H1 (cell line): ENCODE measurements around the gene KBTBD3. TPM values are rescaled to one million over a fixed set of nuclear protein-coding genes. Genes with fewer than 3 reads are reported as not detected.

Experiments
- CTCF ChIA-PET: fragments of 300-600 bp; sonication (Branson Sonifier 250); formaldehyde crosslinking; loops from one replicate; lab custom pipeline; 2021; ENCODE audit not compliant: partially characterized antibody; lab: Charles Lee
- POLR2A ChIA-PET: fragments of 300-600 bp; sonication (Branson Sonifier 250); formaldehyde crosslinking; loops from one replicate; lab custom pipeline; 2021; ENCODE audit warnings: inconsistent platforms; ENCODE audit not compliant: partially characterized antibody; lab: Charles Lee
- DNase-seq, 2 experiments: peaks; one replicate each; pipeline versions ENCODE4 v3.0.0 to v3.0.0-alpha.2; 2010 to 2022; ENCODE audit warnings: low spot score in 2 of 2, low read depth in 1 of 2, mixed read lengths in 1 of 2
- FAIRE-seq: peaks from 2 replicates; lab custom pipeline; 2011; peaks lifted over from hg19 to GRCh38; lab: Jason Lieb, UNC
- H2AFZ ChIP-seq: 2 replicates; pipeline ENCODE4 v1.8.1; 2012; ENCODE audit warnings: low read length, inconsistent platforms
- H2AK5ac ChIP-seq: 2 replicates; pipeline ENCODE4 v1.6.1; 2013; ENCODE audit warnings: low read depth, low read length
- H2BK120ac ChIP-seq: replicated peaks from 2 replicates; pipeline ENCODE3; 2013; ENCODE audit warnings: low read depth, low read length, inconsistent platforms
- H2BK12ac ChIP-seq: 2 replicates; pipeline ENCODE4 v1.6.1; 2013; ENCODE audit warnings: low read depth, low read length
- H2BK15ac ChIP-seq: 2 replicates; pipeline ENCODE4 v1.6.1; 2013; ENCODE audit warnings: low read length
- H2BK20ac ChIP-seq: 2 replicates; pipeline ENCODE4 v1.6.1; 2013; ENCODE audit warnings: low read length
- H2BK5ac ChIP-seq: 2 replicates; pipeline ENCODE4 v1.6.1; 2013; ENCODE audit warnings: low read depth, low read length
- H3K14ac ChIP-seq: 2 replicates; pipeline ENCODE4 v1.6.1; 2013; ENCODE audit warnings: inconsistent platforms; ENCODE audit not compliant: insufficient read length
- H3K18ac ChIP-seq: 2 replicates; pipeline ENCODE4 v1.6.1; 2013; ENCODE audit warnings: low read length; ENCODE audit errors: extremely low read depth
- H3K23ac ChIP-seq: 2 replicates; pipeline ENCODE4 v1.6.1; 2013; ENCODE audit warnings: inconsistent platforms; ENCODE audit not compliant: insufficient read length
- H3K23me2 ChIP-seq: 2 replicates; pipeline ENCODE4 v1.6.1; 2013; ENCODE audit warnings: low read depth, low read length
- H3K27ac ChIP-seq: 2 replicates; pipeline ENCODE4 v1.6.1; 2011; ENCODE audit warnings: low read depth, low read length, inconsistent platforms
- H3K27me3 ChIP-seq, 4 experiments: replicated peaks in 1 of 4; 1 replicate in 1 of 4; 2 replicates in 3 of 4; pipeline versions ENCODE4 v1.6.1 to v1.8.1; 2011 to 2013; ENCODE audit warnings: low read length in 3 of 4, mild to moderate bottlenecking in 3 of 4, inconsistent platforms in 2 of 4, mixed read lengths in 2 of 4, moderate library complexity in 1 of 4; ENCODE audit not compliant: control insufficient read depth in 3 of 4, insufficient read depth in 3 of 4; ENCODE audit errors: extremely low read depth in 1 of 4
- H3K36me3 ChIP-seq, 4 experiments: 2 replicates each; pipeline versions ENCODE4 v1.6.1 to v1.8.1; 2011 to 2013; ENCODE audit warnings: mild to moderate bottlenecking in 4 of 4, low read length in 3 of 4, moderate library complexity in 2 of 4, control low read depth in 1 of 4, inconsistent platforms in 1 of 4; ENCODE audit not compliant: insufficient read depth in 4 of 4, control insufficient read depth in 2 of 4
- H3K4ac ChIP-seq: replicated peaks from 2 replicates; pipeline ENCODE3; 2013; ENCODE audit warnings: low read length, low read depth, mixed read lengths, inconsistent platforms; ENCODE audit not compliant: insufficient read length
- H3K4me1 ChIP-seq, 4 experiments: replicated peaks in 1 of 4; 1 replicate in 1 of 4; 2 replicates in 3 of 4; pipeline versions ENCODE4 v1.6.1 to v1.8.1; 2011 to 2013; ENCODE audit warnings: low read length in 3 of 4, inconsistent platforms in 2 of 4, mixed read lengths in 1 of 4; ENCODE audit not compliant: insufficient read depth in 4 of 4, control insufficient read depth in 3 of 4
- H3K4me2 ChIP-seq, 2 experiments: 2 replicates each; pipeline versions ENCODE4 v1.6.1 to v1.8.1; 2011 to 2013; ENCODE audit warnings: low read depth in 2 of 2, low read length in 2 of 2, control low read depth in 1 of 2, inconsistent platforms in 1 of 2, mild to moderate bottlenecking in 1 of 2; ENCODE audit not compliant: insufficient read depth in 1 of 2
- H3K4me3 ChIP-seq, 4 experiments: fragments of 200-600, 300-600 bp in 1 of 4; sonication (generic), shearing (Covaris generic), sonication (Bioruptor Twin) in 1 of 4; 2 replicates each; pipeline versions ENCODE4 v1.5.1 to v1.8.1; 2011 to 2016; ENCODE audit warnings: low read length in 4 of 4, low read depth in 3 of 4, control low read depth in 2 of 4, inconsistent platforms in 2 of 4, mild to moderate bottlenecking in 2 of 4, mixed read lengths in 1 of 4, moderate library complexity in 1 of 4; ENCODE audit not compliant: insufficient read depth in 2 of 4; ENCODE audit errors: extremely low read depth in 1 of 4
- H3K56ac ChIP-seq: replicated peaks from 2 replicates; pipeline ENCODE3; 2013; ENCODE audit warnings: low read depth, mild to moderate bottlenecking, mixed read lengths, low read length, inconsistent platforms; ENCODE audit not compliant: insufficient read length
- H3K79me1 ChIP-seq: 2 replicates; pipeline ENCODE4 v1.6.1; 2013; ENCODE audit warnings: low read depth, low read length, control low read depth
- H3K79me2 ChIP-seq, 2 experiments: 2 replicates each; pipeline versions ENCODE4 v1.6.1 to v1.8.1; 2012 to 2013; ENCODE audit warnings: low read length in 2 of 2, mild to moderate bottlenecking in 2 of 2, inconsistent platforms in 1 of 2; ENCODE audit not compliant: insufficient read depth in 2 of 2, control insufficient read depth in 1 of 2
- H3K9ac ChIP-seq, 4 experiments: replicated peaks in 1 of 4; 1 replicate in 1 of 4; 2 replicates in 3 of 4; pipeline versions ENCODE4 v1.6.1 to v1.8.1; 2011 to 2013; ENCODE audit warnings: low read depth in 3 of 4, low read length in 3 of 4, control low read depth in 2 of 4, mild to moderate bottlenecking in 2 of 4, moderate library complexity in 2 of 4, inconsistent platforms in 1 of 4; ENCODE audit errors: extremely low read depth in 1 of 4
- H3K9me3 ChIP-seq, 2 experiments: 2 replicates each; pipeline versions ENCODE4 v1.6.1 to v1.8.1; 2012 to 2013; ENCODE audit warnings: mild to moderate bottlenecking in 2 of 2, moderate library complexity in 2 of 2, control low read depth in 1 of 2, inconsistent platforms in 1 of 2, low read depth in 1 of 2, low read length in 1 of 2, mixed read lengths in 1 of 2; ENCODE audit not compliant: insufficient read depth in 2 of 2
- H4K20me1 ChIP-seq, 2 experiments: replicated peaks in 1 of 2; 2 replicates each; pipeline versions ENCODE3 to v1.8.1; 2011 to 2013; ENCODE audit warnings: inconsistent platforms in 2 of 2, low read length in 2 of 2, mild to moderate bottlenecking in 1 of 2; ENCODE audit not compliant: insufficient read depth in 2 of 2, control insufficient read depth in 1 of 2
- H4K5ac ChIP-seq: 2 replicates; pipeline ENCODE4 v1.6.1; 2013; ENCODE audit warnings: low read length, low read depth, mixed read lengths, inconsistent platforms; ENCODE audit not compliant: insufficient read length
- H4K8ac ChIP-seq: 2 replicates; pipeline ENCODE4 v1.8.0; 2013; ENCODE audit warnings: mild to moderate bottlenecking, moderate library complexity, low read length, inconsistent platforms; ENCODE audit not compliant: insufficient read depth; ENCODE audit errors: extremely low read depth
- H4K91ac ChIP-seq: replicated peaks from 2 replicates; pipeline ENCODE3; 2013; ENCODE audit warnings: low read length, mixed read lengths, inconsistent platforms; ENCODE audit not compliant: insufficient read length
- CBX8 ChIP-seq: fragments of 300-800, 300-1000 bp; sonication (generic); IDR thresholded peaks from 2 replicates; pipeline ENCODE4 v1.7.1; 2016; ENCODE audit warnings: low read depth, low read length, borderline replicate concordance
- CREB1 ChIP-seq: IDR thresholded peaks from 2 replicates; pipeline ENCODE4 v1.6.1; 2012; ENCODE audit warnings: inconsistent platforms
- KDM4A ChIP-seq: IDR thresholded peaks from one replicate; pipeline ENCODE4 v1.7.1; 2012; ENCODE audit warnings: low read depth, mild to moderate bottlenecking, moderate library complexity, low read length, inconsistent platforms; ENCODE audit not compliant: severe bottlenecking
- NRF1 ChIP-seq: IDR thresholded peaks from 2 replicates; pipeline ENCODE4 v1.6.1; 2011; ENCODE audit warnings: mild to moderate bottlenecking, low read depth, low read length, improper control_type of control experiment
- SIN3A ChIP-seq, 2 experiments: IDR thresholded peaks in 1 of 2; conservative IDR thresholded peaks in 1 of 2; 2 replicates each; pipeline ENCODE4 v1.6.1; 2011 to 2012; ENCODE audit warnings: low read length in 2 of 2, improper control_type of control experiment in 1 of 2, low read depth in 1 of 2, mild to moderate bottlenecking in 1 of 2
- USF2 ChIP-seq: IDR thresholded peaks from 2 replicates; pipeline ENCODE4 v1.6.1; 2011; ENCODE audit warnings: low read length, improper control_type of control experiment
- YY1 ChIP-seq: IDR thresholded peaks from 2 replicates; pipeline ENCODE4 v1.6.1; 2011; ENCODE audit warnings: low read depth, mild to moderate bottlenecking, low read length
- WGBS, 2 experiments: shearing (Covaris generic) in 1 of 2; methylation state at CpG; one replicate each; pipeline versions ENCODE4 v1.1.6 to v1.1.7; 2013 to 2015; ENCODE audit warnings: low lambda C conversion rate in 2 of 2, mixed read lengths in 2 of 2, inconsistent platforms in 1 of 2, low coverage in 1 of 2, missing lambda C conversion rate in 1 of 2; ENCODE audit not compliant: insufficient replicate concordance in 2 of 2, insufficient coverage in 1 of 2, insufficient read length in 1 of 2; ENCODE audit errors: extremely low coverage in 1 of 2, missing lambda C conversion rate in 1 of 2; 5-methylcytosine and 5-hydroxymethylcytosine counted together
- polyA plus RNA-seq, 7 experiments: library from polyadenylated mRNA; depleted of rRNA in 3 of 7; stranded (reverse) in 5 of 7; unstranded in 2 of 7; fragments of >200 nt in 5 of 7; fragments of 200-250 nt in 2 of 7; gene quantifications; 1 replicate in 5 of 7; 2 replicates in 1 of 7; 4 replicates in 1 of 7; pipeline versions ENCODE4 v1.2.1 to v1.2.3, GENCODE V29; 2011 to 2013; ENCODE audit warnings: missing spikeins in 2 of 7, mixed read lengths in 2 of 7
- total RNA-seq: library from RNA; stranded (reverse); fragmentation: NEBNext Ultra II Directional; extraction: Animal tissue kit (Norgen Biotek cat#: 25700); gene quantifications from 2 replicates; pipeline ENCODE4 v1.2.1, GENCODE V29; 2021
- TF ChIP-seq, protein P1 (sequence below), 3 experiments: IDR thresholded peaks; 1 replicate in 2 of 3; 2 replicates in 1 of 3; pipeline versions ENCODE4 v1.5.1 to v1.6.1; 2011; ENCODE audit warnings: low read length in 3 of 3, mild to moderate bottlenecking in 3 of 3, inconsistent platforms in 2 of 3, low read depth in 1 of 3, moderate library complexity in 1 of 3; ENCODE audit not compliant: insufficient read depth in 1 of 3; ENCODE audit errors: control extremely low read depth in 1 of 3

Gene KBTBD3
- total and polyA plus RNA-seq, 2 of the 8 experiments (the other 6 are each of a cell fraction or from before 2014, with no cell fraction given): 1.2 to 6.1 TPM

DNA sequence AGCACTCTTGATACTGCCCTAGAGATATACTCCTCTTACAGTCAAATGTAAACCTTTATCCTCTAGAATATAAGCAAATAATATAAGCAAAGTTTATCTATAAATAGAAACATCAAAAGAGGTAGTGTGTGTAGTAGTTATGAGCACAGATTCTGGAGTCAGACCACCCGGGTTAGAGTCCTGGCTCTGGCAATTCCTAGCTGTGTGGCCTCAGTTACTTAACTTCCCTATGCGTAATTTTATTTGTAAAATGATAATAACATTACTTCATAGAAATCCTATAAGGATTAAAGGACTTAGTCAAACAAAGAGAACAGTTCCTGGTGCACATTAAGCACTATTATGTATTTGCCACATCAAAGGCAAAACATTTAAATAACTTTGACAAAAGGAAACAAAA lies 62.1 kb downstream of the KBTBD3 start:
- Histone ChIP-seq H2AFZ (no peak overlapping the region), H2BK120ac (no peak overlapping the region), H3K23ac (no peak overlapping the region), H3K56ac (no peak overlapping the region), H3K4me2 (no peak overlapping the region), H3K23me2 (no peaks in the 10 kb centered on the region; the same call in 1 of the 2 replicates), H2AK5ac (no peak overlapping the region), H4K91ac (no peak overlapping the region), H3K27ac (no peak overlapping the region), H3K9ac (no peak overlapping the region), H4K20me1 (peaks cover 3 to 4% of the 10 kb centered on the region in 2 experiments), H3K79me2 (peaks cover 3 to 87% of the 10 kb centered on the region in 2 experiments; a peak in 3 of 4 replicates), H3K4me1 (peaks cover 0 to 4% (median 2%) of the 10 kb centered on the region in 4 experiments; a peak in 3 of 7 replicates), H2BK15ac (no peak overlapping the region), H3K79me1 (peaks cover 7% of the 10 kb centered on the region; the same call in 1 of the 2 replicates), H2BK5ac (no peak overlapping the region), H4K8ac (no peak overlapping the region), H3K4me3 (no peak overlapping the region), H3K4ac (no peak overlapping the region), H2BK20ac (no peak overlapping the region), H3K18ac (no peak overlapping the region), H2BK12ac (no peak overlapping the region), H3K14ac (no peak overlapping the region), H3K9me3 (no peaks in the 10 kb centered on the region), H3K27me3 (no peaks in the 10 kb centered on the region), H4K5ac (no peak overlapping the region), H3K36me3 (peaks cover 0 to 14% (median 3%) of the 10 kb centered on the region in 4 experiments; a peak in 4 of 8 replicates)
- POLR2A ChIA-PET: interaction anchor here (0.6 to 1.0 kb wide), 2 partner anchors 11 to 23 kb away, joined by 3 read pairs; no protein-coding TSS in a partner anchor
- 94% methylated on average over 2 of the region's 2 CpGs; no CpG with 5 or more reads in 1 of the 2 experiments for WGBS, 2 experiments
- no peak for DNase-seq
- CTCF ChIA-PET: interaction anchor here (0.9 to 1.0 kb wide), 2 partner anchors 9 to 62 kb away, joined by 3 to 7 read pairs; partner anchors contain the start of genes AASDHPPT and KBTBD3
- no peak for FAIRE-seq
- TF ChIP-seq YY1 (no peak), CBX8 (no peak), SIN3A (conservative IDR thresholded peaks at IDR 0.05 in 1 of 2, IDR thresholded peaks at IDR 0.05 in 1 of 2; ENCODE audit: low read depth in 1 of 2, low read length in 2 of 2) (no peak), USF2 (no peak), CREB1 (no peak), NRF1 (no peak), KDM4A (no peak)
- TF ChIP-seq, protein P1, sequence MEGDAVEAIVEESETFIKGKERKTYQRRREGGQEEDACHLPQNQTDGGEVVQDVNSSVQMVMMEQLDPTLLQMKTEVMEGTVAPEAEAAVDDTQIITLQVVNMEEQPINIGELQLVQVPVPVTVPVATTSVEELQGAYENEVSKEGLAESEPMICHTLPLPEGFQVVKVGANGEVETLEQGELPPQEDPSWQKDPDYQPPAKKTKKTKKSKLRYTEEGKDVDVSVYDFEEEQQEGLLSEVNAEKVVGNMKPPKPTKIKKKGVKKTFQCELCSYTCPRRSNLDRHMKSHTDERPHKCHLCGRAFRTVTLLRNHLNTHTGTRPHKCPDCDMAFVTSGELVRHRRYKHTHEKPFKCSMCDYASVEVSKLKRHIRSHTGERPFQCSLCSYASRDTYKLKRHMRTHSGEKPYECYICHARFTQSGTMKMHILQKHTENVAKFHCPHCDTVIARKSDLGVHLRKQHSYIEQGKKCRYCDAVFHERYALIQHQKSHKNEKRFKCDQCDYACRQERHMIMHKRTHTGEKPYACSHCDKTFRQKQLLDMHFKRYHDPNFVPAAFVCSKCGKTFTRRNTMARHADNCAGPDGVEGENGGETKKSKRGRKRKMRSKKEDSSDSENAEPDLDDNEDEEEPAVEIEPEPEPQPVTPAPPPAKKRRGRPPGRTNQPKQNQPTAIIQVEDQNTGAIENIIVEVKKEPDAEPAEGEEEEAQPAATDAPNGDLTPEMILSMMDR (IDR thresholded peaks at IDR 0.05; ENCODE audit: control extremely low read depth in 1 of 3, insufficient read depth in 1 of 3, low read depth in 1 of 3, low read length in 3 of 3): no peak
